ENCODE results near the gene PNLIPRP3. TPM values are rescaled to one million over a fixed set of nuclear protein-coding genes. Genes with fewer than 3 reads are reported as not detected.

The PNLIPRP3 gene
- polyA plus RNA-seq, 3 donors, result not detected

DNA sequence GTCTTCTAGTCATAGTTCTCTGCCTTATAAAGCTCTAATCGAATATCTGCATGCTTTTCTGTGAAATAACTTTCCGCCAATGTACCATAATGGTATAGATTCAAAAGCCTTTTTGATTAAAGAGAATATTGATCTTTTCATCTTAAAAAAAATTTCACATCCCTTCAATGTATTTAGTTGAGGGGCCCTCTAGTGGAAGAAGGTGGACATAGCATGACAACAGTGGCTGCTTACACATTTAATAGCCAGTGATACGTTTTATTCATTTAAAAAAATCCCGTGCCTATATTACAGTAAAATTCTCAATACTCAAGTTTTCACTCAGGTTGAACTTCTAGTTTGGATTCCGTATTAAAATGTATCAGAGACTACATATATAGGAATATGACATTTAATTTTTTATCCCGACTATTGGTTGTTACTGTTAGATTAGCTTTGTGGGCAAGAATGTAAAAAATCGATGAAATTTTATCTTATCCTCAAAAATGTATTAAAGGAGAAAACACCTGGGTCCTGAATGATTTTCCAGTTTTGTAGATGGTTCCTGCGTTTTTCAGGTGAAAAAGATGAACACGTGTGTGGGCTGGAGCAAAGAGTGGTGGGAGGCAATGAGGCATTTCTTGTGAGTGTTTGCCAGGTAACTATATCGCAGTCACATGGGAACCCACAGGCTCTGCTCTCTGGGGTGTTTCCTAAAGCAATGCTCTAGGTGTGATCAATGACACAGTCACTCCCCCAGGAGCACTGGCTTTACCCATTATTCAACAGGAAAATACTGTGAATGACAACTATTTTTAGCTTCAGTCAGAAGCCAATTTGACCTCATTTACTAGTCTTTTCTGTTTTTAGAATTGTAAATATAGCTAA lies 94.0 kb downstream of the PNLIPRP3 start:
- no peaks in the 10 kb centered on the region for H3K9me3 Mint-ChIP-seq
- Histone ChIP-seq H3K4me3 (replicated peaks in 1 of 3; ENCODE audit: low read depth in 2 of 3, low read length in 3 of 3) (no peak overlapping the region), H4K20me1 (ENCODE audit: insufficient read depth, low read length) (no peaks in the 10 kb centered on the region), H3K79me2 (ENCODE audit: insufficient read depth, low read length) (no peaks in the 10 kb centered on the region), H3K27ac (ENCODE audit: low read depth in 1 of 2, low read length in 2 of 2) (no peak overlapping the region), H2AFZ (ENCODE audit: insufficient read depth, low read depth, low read length, poor library complexity, severe bottlenecking) (no peak overlapping the region), H3K9ac (ENCODE audit: insufficient read depth, low read length, poor library complexity, severe bottlenecking) (no peak overlapping the region), H3K9me3 (replicated peaks in 1 of 2; ENCODE audit: control insufficient read depth in 1 of 2, insufficient read depth in 1 of 2, low read length in 2 of 2) (no peaks in the 10 kb centered on the region), H3K4me1 (ENCODE audit: control insufficient read depth in 1 of 2, insufficient read depth in 2 of 2, low read length in 2 of 2) (no peaks in the 10 kb centered on the region), H3K4me2 (replicated peaks; ENCODE audit: extremely low read depth, low read length, poor library complexity, severe bottlenecking) (no peak overlapping the region), H3K36me3 (replicated peaks in 1 of 2; ENCODE audit: control insufficient read depth in 1 of 2, insufficient read depth in 2 of 2, low read length in 2 of 2) (no peaks in the 10 kb centered on the region), H3K27me3 (ENCODE audit: control insufficient read depth in 2 of 2, insufficient read depth in 2 of 2, low read length in 2 of 2) (no peaks in the 10 kb centered on the region)
- intact Hi-C loops (cut with micrococcal nuclease), result no loop called here
- no peak overlapping the region for H3K27ac Mint-ChIP-seq
- H3K36me3 Mint-ChIP-seq, result no peaks in the 10 kb centered on the region
- H3K27me3 Mint-ChIP-seq (ENCODE audit: low read depth in 3 of 3), result peaks cover 4 to 10% (median 5%) of the 10 kb centered on the region in 3 donors
- DNase-seq, result peak in 2 of 3 donors; percentile 9 to 10
- 79% methylated on average over 3 of the region's 10 CpGs for WGBS (ENCODE audit: insufficient coverage)
- H3K4me3 Mint-ChIP-seq, result no peak overlapping the region
- H3K4me1 Mint-ChIP-seq, result no peaks in the 10 kb centered on the region
- TF ChIP-seq, protein P1, sequence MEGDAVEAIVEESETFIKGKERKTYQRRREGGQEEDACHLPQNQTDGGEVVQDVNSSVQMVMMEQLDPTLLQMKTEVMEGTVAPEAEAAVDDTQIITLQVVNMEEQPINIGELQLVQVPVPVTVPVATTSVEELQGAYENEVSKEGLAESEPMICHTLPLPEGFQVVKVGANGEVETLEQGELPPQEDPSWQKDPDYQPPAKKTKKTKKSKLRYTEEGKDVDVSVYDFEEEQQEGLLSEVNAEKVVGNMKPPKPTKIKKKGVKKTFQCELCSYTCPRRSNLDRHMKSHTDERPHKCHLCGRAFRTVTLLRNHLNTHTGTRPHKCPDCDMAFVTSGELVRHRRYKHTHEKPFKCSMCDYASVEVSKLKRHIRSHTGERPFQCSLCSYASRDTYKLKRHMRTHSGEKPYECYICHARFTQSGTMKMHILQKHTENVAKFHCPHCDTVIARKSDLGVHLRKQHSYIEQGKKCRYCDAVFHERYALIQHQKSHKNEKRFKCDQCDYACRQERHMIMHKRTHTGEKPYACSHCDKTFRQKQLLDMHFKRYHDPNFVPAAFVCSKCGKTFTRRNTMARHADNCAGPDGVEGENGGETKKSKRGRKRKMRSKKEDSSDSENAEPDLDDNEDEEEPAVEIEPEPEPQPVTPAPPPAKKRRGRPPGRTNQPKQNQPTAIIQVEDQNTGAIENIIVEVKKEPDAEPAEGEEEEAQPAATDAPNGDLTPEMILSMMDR (IDR thresholded peaks at IDR 0.05), result peak; percentile 87

DNA sequence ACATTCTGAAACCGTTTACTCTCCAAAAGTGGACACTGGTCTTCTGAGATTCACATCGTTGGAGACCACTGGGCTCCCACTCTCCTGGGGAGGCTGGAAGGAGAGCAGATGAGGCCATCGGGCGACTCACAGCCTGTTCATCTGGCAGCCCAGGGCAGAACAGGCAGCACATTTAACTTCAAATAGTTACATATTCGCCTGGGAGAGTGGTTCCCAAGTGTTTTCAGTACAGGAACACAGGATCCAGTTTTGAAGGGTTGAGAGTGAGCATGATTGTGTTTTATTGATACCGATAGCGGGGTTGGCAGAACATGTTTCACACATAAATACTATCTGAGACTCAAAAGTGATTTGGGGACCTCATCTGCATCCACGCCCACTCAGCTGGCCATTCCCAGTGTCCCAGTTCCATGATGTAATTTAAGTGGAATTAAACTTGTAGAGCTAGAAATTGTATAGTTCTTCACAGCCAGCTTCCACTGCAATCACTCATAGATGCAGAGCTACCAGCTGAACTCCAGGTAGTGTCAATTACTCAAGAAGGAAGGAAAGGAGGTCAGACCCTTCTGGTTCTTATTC lies 95.2 kb downstream of the PNLIPRP3 start:
- H4K20me1 ChIP-seq (ENCODE audit: insufficient read depth, low read length), result no peaks in the 10 kb centered on the region
- Mint-ChIP-seq H3K27ac (no peak overlapping the region), H3K4me1 (no peaks in the 10 kb centered on the region), H3K9me3 (peaks cover 0 to 1% (median 0%) of the 10 kb centered on the region in 7 donors), H3K36me3 (no peaks in the 10 kb centered on the region), H3K4me3 (no peak overlapping the region), H3K27me3 (ENCODE audit: low read depth in 3 of 3) (peaks cover 4 to 10% (median 5%) of the 10 kb centered on the region in 3 donors)
- WGBS (ENCODE audit: insufficient coverage), result no CpG with 5 or more reads among the region's 8 CpGs
- no peaks in the 10 kb centered on the region for H3K4me1 ChIP-seq (ENCODE audit: control insufficient read depth in 1 of 2, insufficient read depth in 2 of 2, low read length in 2 of 2)
- H3K27ac ChIP-seq (ENCODE audit: low read depth in 1 of 2, low read length in 2 of 2), result no peak overlapping the region
- H3K4me2 ChIP-seq (replicated peaks; ENCODE audit: extremely low read depth, low read length, poor library complexity, severe bottlenecking), result no peak overlapping the region
- H3K9ac ChIP-seq (ENCODE audit: insufficient read depth, low read length, poor library complexity, severe bottlenecking), result no peak overlapping the region
- no peaks in the 10 kb centered on the region for H3K9me3 ChIP-seq (replicated peaks in 1 of 2; ENCODE audit: control insufficient read depth in 1 of 2, insufficient read depth in 1 of 2, low read length in 2 of 2)
- no peaks in the 10 kb centered on the region for H3K27me3 ChIP-seq (ENCODE audit: control insufficient read depth in 2 of 2, insufficient read depth in 2 of 2, low read length in 2 of 2)
- no peaks in the 10 kb centered on the region for H3K79me2 ChIP-seq (ENCODE audit: insufficient read depth, low read length)
- TF ChIP-seq, protein P1 (IDR thresholded peaks at IDR 0.05), result no peak
- H3K4me3 ChIP-seq (replicated peaks in 1 of 3; ENCODE audit: low read depth in 2 of 3, low read length in 3 of 3), result no peak overlapping the region
- DNase-seq, result no peak
- intact Hi-C loops (cut with micrococcal nuclease), result no loop called here
- H3K36me3 ChIP-seq (replicated peaks in 1 of 2; ENCODE audit: control insufficient read depth in 1 of 2, insufficient read depth in 2 of 2, low read length in 2 of 2), result no peaks in the 10 kb centered on the region
- H2AFZ ChIP-seq (ENCODE audit: insufficient read depth, low read depth, low read length, poor library complexity, severe bottlenecking), result no peak overlapping the region

Measured in CD14-positive monocyte (primary cell).